HEK293 (cell line): ENCODE measurements around the gene CACNG7.
A peak's percentile ranks its signal among the peaks of the same experiment; 100 is the strongest.
"Not testable (repeated sequence)": the region's sequence is repeated elsewhere in the genome, so short reads cannot be mapped to it uniquely, and the experiment has no call there.

ENCODE experiments used
- CTCF ChIA-PET: fragments of 350-600 bp; formaldehyde crosslinking; extraction: SDS; loops from one replicate; lab custom pipeline; 2021; ENCODE audit warnings: antibody characterized with exemption; lab: Yijun Ruan, JAX
- POLR2A ChIA-PET: fragments of 300-600 bp; formaldehyde crosslinking; extraction: SDS; loops from one replicate; lab custom pipeline; 2020; ENCODE audit warnings: antibody characterized with exemption, inconsistent platforms; lab: Yijun Ruan, JAX
- H3K27ac ChIP-seq: fragments of 200-500 bp; sonication (Bioruptor generic); 2 replicates; pipeline ENCODE4 v1.5.1; 2014; ENCODE audit warnings: low read depth, low read length, control low read depth, inconsistent platforms; ENCODE audit errors: extremely low read depth
- H3K36me3 ChIP-seq, 2 experiments: fragments of 200-500 bp in 1 of 2; sonication (Bioruptor generic) in 1 of 2; 1 replicate in 1 of 2; 2 replicates in 1 of 2; pipeline ENCODE4 v1.5.1; 2014 to 2017; ENCODE audit warnings: inconsistent platforms in 2 of 2, low read length in 2 of 2; ENCODE audit not compliant: control insufficient read depth in 2 of 2, insufficient read depth in 1 of 2
- H3K4me1 ChIP-seq: fragments of 200-500 bp; sonication (Bioruptor generic); 2 replicates; pipeline ENCODE4 v1.5.1; 2014; ENCODE audit warnings: mild to moderate bottlenecking, low read length, inconsistent platforms; ENCODE audit not compliant: control insufficient read depth, insufficient read depth
- H3K4me3 ChIP-seq: 2 replicates; pipeline ENCODE4 v1.5.1; 2011; ENCODE audit warnings: low read depth, mild to moderate bottlenecking, control low read depth, low read length, moderate library complexity
- H3K9me3 ChIP-seq: fragments of 200-500 bp; sonication (Bioruptor generic); 2 replicates; pipeline ENCODE4 v1.5.1; 2014; ENCODE audit warnings: low read depth, low read length, inconsistent platforms; ENCODE audit not compliant: control insufficient read depth, insufficient read depth
- KLF1 ChIP-seq: fragments of 450-650 bp; formaldehyde crosslinking; IDR thresholded peaks from 2 replicates; pipeline ENCODE4 v1.5.1; 2016; ENCODE audit warnings: missing biosample characterization, missing genetic modification characterization
- RBAK ChIP-seq: fragments of 450-650 bp; formaldehyde crosslinking; IDR thresholded peaks from 2 replicates; pipeline ENCODE4 v1.5.1; 2016; ENCODE audit warnings: missing biosample characterization, missing genetic modification characterization
- REST ChIP-seq: fragments of 450-650 bp; formaldehyde crosslinking; IDR thresholded peaks from 2 replicates; pipeline ENCODE4 v1.5.1; 2016; ENCODE audit warnings: missing biosample characterization, missing genetic modification characterization
- SALL2 ChIP-seq: fragments of 450-650 bp; formaldehyde crosslinking; IDR thresholded peaks from 2 replicates; pipeline ENCODE4 v1.5.0; 2017; ENCODE audit warnings: missing biosample characterization, mild to moderate bottlenecking, missing genetic modification characterization, borderline replicate concordance
- SETDB1 ChIP-seq: IDR thresholded peaks from one replicate; pipeline ENCODE4 v1.6.1; 2017; ENCODE audit warnings: mild to moderate bottlenecking, low read length, moderate library complexity, mixed read lengths; ENCODE audit not compliant: insufficient read length
- WT1 ChIP-seq: fragments of 450-650 bp; formaldehyde crosslinking; IDR thresholded peaks from 2 replicates; pipeline ENCODE4 v1.5.1; 2016; ENCODE audit warnings: missing biosample characterization, missing genetic modification characterization
- ZBTB17 ChIP-seq: fragments of 450-650 bp; formaldehyde crosslinking; IDR thresholded peaks from 2 replicates; pipeline ENCODE4 v1.5.1; 2016; ENCODE audit warnings: missing biosample characterization, missing genetic modification characterization
- ZBTB7A ChIP-seq: fragments of 450-650 bp; formaldehyde crosslinking; IDR thresholded peaks from 2 replicates; pipeline ENCODE4 v1.5.1; 2016; ENCODE audit warnings: low read depth, missing biosample characterization, missing genetic modification characterization
- ZNF169 ChIP-seq: fragments of 450-650 bp; formaldehyde crosslinking; IDR thresholded peaks from 2 replicates; pipeline ENCODE4 v1.5.1; 2016; ENCODE audit warnings: missing biosample characterization, missing genetic modification characterization
- ZNF18 ChIP-seq: fragments of 450-650 bp; formaldehyde crosslinking; IDR thresholded peaks from 2 replicates; pipeline ENCODE4 v1.5.1; 2016; ENCODE audit warnings: missing biosample characterization, missing genetic modification characterization
- ZNF184 ChIP-seq: fragments of 450-650 bp; IDR thresholded peaks from 2 replicates; pipeline ENCODE4 v1.5.1; 2018; ENCODE audit warnings: missing biosample characterization, mild to moderate bottlenecking, missing genetic modification characterization
- ZNF23 ChIP-seq: fragments of 450-650 bp; formaldehyde crosslinking; IDR thresholded peaks from 2 replicates; pipeline ENCODE4 v1.5.1; 2016; ENCODE audit warnings: missing biosample characterization, missing genetic modification characterization, borderline replicate concordance
- ZNF423 ChIP-seq: fragments of 450-650 bp; formaldehyde crosslinking; IDR thresholded peaks from 2 replicates; pipeline ENCODE4 v1.5.1; 2016; ENCODE audit warnings: missing biosample characterization, missing genetic modification characterization
- ZNF654 ChIP-seq: fragments of 450-650 bp; formaldehyde crosslinking; IDR thresholded peaks from 2 replicates; pipeline ENCODE4 v1.5.1; 2016; ENCODE audit warnings: low read depth, missing biosample characterization, missing genetic modification characterization
- ZNF792 ChIP-seq: fragments of 450-650 bp; formaldehyde crosslinking; IDR thresholded peaks from 2 replicates; pipeline ENCODE4 v1.5.1; 2016; ENCODE audit warnings: missing biosample characterization, missing genetic modification characterization
- TF ChIP-seq, protein P1 (sequence below): fragments of 450-650 bp; formaldehyde crosslinking; IDR thresholded peaks from 2 replicates; pipeline ENCODE4 v1.5.1; 2017; ENCODE audit warnings: missing biosample characterization, missing genetic modification characterization
- TF ChIP-seq, protein P2 (sequence below): fragments of 450-650 bp; formaldehyde crosslinking; IDR thresholded peaks from 2 replicates; pipeline ENCODE4 v1.5.1; 2016; ENCODE audit warnings: missing biosample characterization, missing genetic modification characterization

The CACNG7 gene

DNA sequence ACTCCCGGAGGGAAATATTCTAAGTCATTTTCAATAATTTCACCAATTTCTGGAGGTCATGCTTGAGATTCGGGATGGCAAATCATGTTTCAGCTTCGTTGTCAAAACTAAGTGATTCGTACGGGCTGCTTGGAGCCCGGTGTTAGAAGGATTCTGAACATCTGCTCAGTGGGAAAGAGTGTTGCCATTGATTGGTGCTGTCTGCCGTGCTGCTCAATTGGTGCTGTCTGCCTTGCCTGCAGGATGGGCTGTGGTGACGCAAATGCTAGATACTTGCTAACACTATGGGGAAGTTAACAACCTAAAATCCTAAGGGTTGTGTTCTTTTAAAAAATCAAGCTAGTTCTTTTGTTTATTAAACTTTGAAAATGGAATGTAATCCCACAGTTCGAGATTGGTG is 36.4 kb downstream of the CACNG7 start:
- CTCF ChIA-PET, result interaction anchor here (0.6 to 1.0 kb wide), 4 partner anchors 79 to 152 kb away, joined by 4 to 5 read pairs (median 4); no protein-coding TSS in a partner anchor

DNA sequence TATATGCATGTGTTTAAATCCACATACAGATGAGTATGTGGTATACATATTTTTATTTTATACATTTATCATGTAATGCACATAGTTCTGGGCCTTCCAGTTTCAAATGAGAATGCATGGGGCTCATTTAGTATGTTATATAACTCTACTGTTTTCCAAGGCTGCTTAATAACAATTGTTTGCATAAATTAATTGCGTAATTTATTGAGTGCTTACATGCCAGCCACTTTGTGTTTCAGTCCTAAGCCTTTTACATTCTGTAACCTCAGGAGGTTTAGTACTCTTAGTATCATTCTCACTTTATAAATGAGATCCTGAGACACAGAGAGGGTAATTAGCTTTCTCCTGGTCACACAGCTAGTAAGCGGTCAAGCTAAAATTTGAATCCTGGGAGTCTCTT is 36.9 kb downstream of the CACNG7 start:
- no peaks in the 10 kb centered on the region for H3K4me1 ChIP-seq
- CTCF ChIA-PET, result interaction anchor here (0.5 to 1.0 kb wide), 2 partner anchors 153 to 154 kb away, joined by 3 to 5 read pairs; no protein-coding TSS in a partner anchor
- H3K27ac ChIP-seq, result no peak overlapping the region
- H3K9me3 ChIP-seq, result no peaks in the 10 kb centered on the region
- TF ChIP-seq ZNF169, result no peak
- no peak overlapping the region for H3K4me3 ChIP-seq
- POLR2A ChIA-PET, result interaction anchor here (0.6 kb wide), 1 partner anchor 34 kb away, joined by 3 read pairs; no protein-coding TSS in a partner anchor
- H3K36me3 ChIP-seq, result no peaks in the 10 kb centered on the region

More for the DNA sequence above, 36.4 kb downstream of the CACNG7 start:
- no peaks in the 10 kb centered on the region for H3K9me3 ChIP-seq
- POLR2A ChIA-PET, result interaction anchor here (1.3 kb wide), 1 partner anchor 35 kb away, joined by 4 read pairs; no protein-coding TSS in a partner anchor
- no peak overlapping the region for H3K4me3 ChIP-seq
- H3K36me3 ChIP-seq, result no peaks in the 10 kb centered on the region
- TF ChIP-seq ZBTB17 (tag by site-specific recombination) (peak; percentile 99), SETDB1 (peak; percentile 29), ZNF423 (no peak), ZNF23 (peak; percentile 83; the same call in 1 of the 2 replicates)
- TF ChIP-seq, protein P1, sequence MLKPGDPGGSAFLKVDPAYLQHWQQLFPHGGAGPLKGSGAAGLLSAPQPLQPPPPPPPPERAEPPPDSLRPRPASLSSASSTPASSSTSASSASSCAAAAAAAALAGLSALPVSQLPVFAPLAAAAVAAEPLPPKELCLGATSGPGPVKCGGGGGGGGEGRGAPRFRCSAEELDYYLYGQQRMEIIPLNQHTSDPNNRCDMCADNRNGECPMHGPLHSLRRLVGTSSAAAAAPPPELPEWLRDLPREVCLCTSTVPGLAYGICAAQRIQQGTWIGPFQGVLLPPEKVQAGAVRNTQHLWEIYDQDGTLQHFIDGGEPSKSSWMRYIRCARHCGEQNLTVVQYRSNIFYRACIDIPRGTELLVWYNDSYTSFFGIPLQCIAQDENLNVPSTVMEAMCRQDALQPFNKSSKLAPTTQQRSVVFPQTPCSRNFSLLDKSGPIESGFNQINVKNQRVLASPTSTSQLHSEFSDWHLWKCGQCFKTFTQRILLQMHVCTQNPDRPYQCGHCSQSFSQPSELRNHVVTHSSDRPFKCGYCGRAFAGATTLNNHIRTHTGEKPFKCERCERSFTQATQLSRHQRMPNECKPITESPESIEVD (tag by site-specific recombination), result no peak
- TF ChIP-seq, protein P2, sequence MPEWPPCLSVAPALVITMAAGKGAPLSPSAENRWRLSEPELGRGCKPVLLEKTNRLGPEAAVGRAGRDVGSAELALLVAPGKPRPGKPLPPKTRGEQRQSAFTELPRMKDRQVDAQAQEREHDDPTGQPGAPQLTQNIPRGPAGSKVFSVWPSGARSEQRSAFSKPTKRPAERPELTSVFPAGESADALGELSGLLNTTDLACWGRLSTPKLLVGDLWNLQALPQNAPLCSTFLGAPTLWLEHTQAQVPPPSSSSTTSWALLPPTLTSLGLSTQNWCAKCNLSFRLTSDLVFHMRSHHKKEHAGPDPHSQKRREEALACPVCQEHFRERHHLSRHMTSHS, result no peak
- no peaks in the 10 kb centered on the region for H3K4me1 ChIP-seq
- H3K27ac ChIP-seq, result no peak overlapping the region

- H3K27ac ChIP-seq, result no peak overlapping the region
- H3K4me1 ChIP-seq, result no peaks in the 10 kb centered on the region
- TF ChIP-seq KLF1 (tag by site-specific recombination) (no peak), ZNF654 (tag by site-specific recombination) (peak; percentile 31; the same call in 1 of the 2 replicates), SALL2 (tag by site-specific recombination) (no peak), ZNF184 (tag by site-specific recombination) (no peak)
- H3K9me3 ChIP-seq, result no peaks in the 10 kb centered on the region
- ChIA-PET CTCF (interaction anchor here (0.5 to 2.1 kb wide), 23 partner anchors 9 to 688 kb away, joined by 3 to 20 read pairs (median 4); no protein-coding TSS in a partner anchor), POLR2A (no interaction called here)
- no peaks in the 10 kb centered on the region for H3K36me3 ChIP-seq
- H3K4me3 ChIP-seq, result no peak overlapping the region
Observed at GRCh38 chr19:53947624-53948023, 38.5 kb downstream of the CACNG7 start.

DNA sequence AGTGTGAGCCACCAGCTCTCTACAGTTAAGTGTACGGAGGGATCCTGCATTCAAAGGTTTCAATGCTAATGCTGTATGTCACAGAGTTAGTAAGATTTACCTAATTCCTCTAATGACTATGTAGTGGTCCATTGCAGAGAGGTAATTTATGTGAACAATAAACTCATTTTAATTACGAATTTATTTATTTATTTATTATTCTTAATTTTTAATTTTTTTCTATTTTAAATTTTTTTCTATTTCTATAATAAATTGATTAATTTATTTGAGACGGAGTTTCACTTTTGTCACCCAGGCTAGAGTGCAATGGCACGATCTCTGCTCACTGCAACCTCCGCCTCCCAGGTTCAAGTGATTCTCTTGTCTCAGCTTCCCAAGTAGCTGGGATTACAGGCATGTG is 39.5 kb downstream of the CACNG7 start:
- H3K4me3 ChIP-seq, POLR2A ChIA-PET, H3K36me3 ChIP-seq, H3K4me1 ChIP-seq, H3K27ac ChIP-seq, H3K9me3 ChIP-seq: not testable (repeated sequence)
- CTCF ChIA-PET, result interaction anchor here (0.8 to 2.1 kb wide), 11 partner anchors 8 to 156 kb away, joined by 3 to 20 read pairs (median 6); no protein-coding TSS in a partner anchor

- Histone ChIP-seq H3K36me3 (no peaks in the 10 kb centered on the region), H3K4me1 (no peaks in the 10 kb centered on the region), H3K9me3 (no peaks in the 10 kb centered on the region), H3K27ac (no peak overlapping the region), H3K4me3 (no peak overlapping the region)
- POLR2A ChIA-PET, result no interaction called here
- CTCF ChIA-PET, result interaction anchor here (0.6 to 1.8 kb wide), 6 partner anchors 9 to 158 kb away, joined by 3 to 6 read pairs (median 4); no protein-coding TSS in a partner anchor
- TF ChIP-seq RBAK (tag by site-specific recombination) (no peak), ZNF792 (no peak), REST (tag by site-specific recombination) (no peak), ZNF18 (tag by site-specific recombination) (no peak), ZBTB7A (no peak), WT1 (tag by site-specific recombination) (no peak)
Observed at GRCh38 chr19:53951436-53951835, 42.4 kb downstream of the CACNG7 start.
